MM.1S (cell line): ENCODE measurements around the gene SNX5.

Experiments
- DNase-seq: peaks from one replicate; pipeline ENCODE4 v3.0.0-alpha.2; 2015
- H2AFZ ChIP-seq: fragments of 300-600 bp; sonication (generic); 2 replicates; pipeline ENCODE4 v1.6.0; 2016; ENCODE audit warnings: antibody characterized with exemption, low read length
- H3F3A ChIP-seq: fragments of 300-600 bp; sonication (generic); 2 replicates; pipeline ENCODE4 v1.6.1; 2016; ENCODE audit warnings: mild to moderate bottlenecking, antibody characterized with exemption, low read length, moderate library complexity, mixed read lengths; ENCODE audit not compliant: insufficient read depth
- H3K27ac ChIP-seq: fragments of 300-600 bp; sonication (generic); 2 replicates; pipeline ENCODE4 v1.5.1; 2016; ENCODE audit warnings: mild to moderate bottlenecking, low read length
- H3K27me3 ChIP-seq: fragments of 300-600 bp; sonication (generic); replicated peaks from 2 replicates; pipeline ENCODE4 v1.6.0; 2016; ENCODE audit warnings: low read length; ENCODE audit not compliant: insufficient read depth
- H3K36me3 ChIP-seq: fragments of 300-600 bp; sonication (generic); replicated peaks from 2 replicates; pipeline ENCODE4 v1.6.1; 2016; ENCODE audit warnings: mild to moderate bottlenecking, low read length, mixed read lengths; ENCODE audit not compliant: insufficient read depth
- H3K4me1 ChIP-seq: fragments of 300-600 bp; sonication (generic); 2 replicates; pipeline ENCODE4 v1.6.1; 2016; ENCODE audit warnings: low read length, mixed read lengths
- H3K4me2 ChIP-seq: fragments of 300-600 bp; sonication (generic); 2 replicates; pipeline ENCODE4 v1.6.0; 2016; ENCODE audit warnings: low read depth, low read length
- H3K4me3 ChIP-seq: fragments of 300-600 bp; sonication (generic); 2 replicates; pipeline ENCODE4 v1.5.1; 2016; ENCODE audit warnings: low read length, mixed read lengths
- H3K79me2 ChIP-seq: fragments of 300-600 bp; sonication (generic); 2 replicates; pipeline ENCODE4 v1.6.1; 2016; ENCODE audit warnings: mixed run types, low read length, mixed read lengths
- H3K9ac ChIP-seq: fragments of 300-600 bp; sonication (generic); 2 replicates; pipeline ENCODE4 v1.6.1; 2016; ENCODE audit warnings: low read length, mixed read lengths
- H3K9me2 ChIP-seq: fragments of 300-600 bp; sonication (generic); replicated peaks from 2 replicates; pipeline ENCODE4 v1.6.1; 2016; ENCODE audit warnings: mild to moderate bottlenecking, low read length, mixed read lengths; ENCODE audit not compliant: insufficient read depth
- H3K9me3 ChIP-seq: fragments of 300-600 bp; sonication (generic); replicated peaks from 2 replicates; pipeline ENCODE4 v1.6.1; 2016; ENCODE audit warnings: mild to moderate bottlenecking, low read length, mixed read lengths; ENCODE audit not compliant: insufficient read depth
- H4K20me1 ChIP-seq: fragments of 300-600 bp; sonication (generic); 2 replicates; pipeline ENCODE4 v1.6.1; 2016; ENCODE audit warnings: mild to moderate bottlenecking, low read length, moderate library complexity, mixed read lengths; ENCODE audit not compliant: insufficient read depth
- CTCF ChIP-seq: fragments of 300-600 bp; sonication (generic); IDR thresholded peaks from 2 replicates; pipeline ENCODE4 v1.5.1; 2016; ENCODE audit warnings: antibody characterized with exemption, low read length, mixed read lengths
- EZH2 ChIP-seq: fragments of 300-600 bp; sonication (generic); optimal IDR thresholded peaks from 2 replicates; pipeline ENCODE3; 2017; ENCODE audit warnings: low read depth, mild to moderate bottlenecking, antibody characterized with exemption, low read length, mixed read lengths
- EZH2phosphoT487 ChIP-seq: fragments of 300-600 bp; sonication (generic); IDR thresholded peaks from 2 replicates; pipeline ENCODE4 v1.6.1; 2018; ENCODE audit warnings: antibody characterized with exemption, low read length

The SNX5 gene

GRCh38 chr20:17965042-17965697, 3.4 kb downstream of the SNX5 start:
- Histone ChIP-seq H3K9me3 (no peaks in the 10 kb centered on the region), H3K9me2 (no peaks in the 10 kb centered on the region), H3K9ac (peak overlapping the region; percentile 99; the same call in 1 of the 2 replicates), H3K4me2 (peak overlapping the region; percentile 99), H3K36me3 (peaks cover 17% of the 10 kb centered on the region; the same call in 1 of the 2 replicates), H2AFZ (no peak overlapping the region), H4K20me1 (peaks cover 56% of the 10 kb centered on the region), H3K79me2 (peaks cover 94% of the 10 kb centered on the region), H3K4me1 (peaks cover 51% of the 10 kb centered on the region), H3F3A (peaks cover 65% of the 10 kb centered on the region), H3K27me3 (no peaks in the 10 kb centered on the region), H3K27ac (peak overlapping the region; percentile 99; the same call in 1 of the 2 replicates), H3K4me3 (peak overlapping the region; percentile 97)
- TF ChIP-seq EZH2 (no peak), CTCF (no peak), EZH2phosphoT487 (no peak)
- no peak for DNase-seq

GRCh38 chr20:17964632-17965031, 4.0 kb downstream of the SNX5 start:
- H3K4me2 ChIP-seq, result peak overlapping the region; percentile 99

GRCh38 chr20:17964073-17964472, 4.5 kb downstream of the SNX5 start:
- TF ChIP-seq EZH2, result no peak
- Histone ChIP-seq H3K9me3 (no peaks in the 10 kb centered on the region), H2AFZ (no peak overlapping the region), H4K20me1 (peaks cover 67% of the 10 kb centered on the region), H3K27ac (no peak overlapping the region), H3K27me3 (no peaks in the 10 kb centered on the region), H3K4me2 (peak overlapping the region; percentile 99; the same call in 1 of the 2 replicates), H3K4me3 (no peak overlapping the region), H3K9ac (no peak overlapping the region), H3F3A (peaks cover 59% of the 10 kb centered on the region), H3K79me2 (peaks cover 94% of the 10 kb centered on the region), H3K9me2 (no peaks in the 10 kb centered on the region), H3K36me3 (peaks cover 17% of the 10 kb centered on the region; the same call in 1 of the 2 replicates), H3K4me1 (peaks cover 60% of the 10 kb centered on the region)
- DNase-seq, result no peak

More at GRCh38 chr20:17964632-17965031, 4.0 kb downstream of the SNX5 start:
- peak overlapping the region; percentile 97; the same call in 1 of the 2 replicates for H3K4me3 ChIP-seq
- TF ChIP-seq EZH2phosphoT487, result no peak
- no peak for TF ChIP-seq CTCF
- no peak for TF ChIP-seq EZH2
- H3K9me3 ChIP-seq, result no peaks in the 10 kb centered on the region
- no peaks in the 10 kb centered on the region for H3K27me3 ChIP-seq
- H3K79me2 ChIP-seq, result peaks cover 94% of the 10 kb centered on the region
- peaks cover 60% of the 10 kb centered on the region for H3F3A ChIP-seq
- peaks cover 61% of the 10 kb centered on the region for H4K20me1 ChIP-seq
- H3K27ac ChIP-seq, result peak overlapping the region; percentile 3; the same call in 1 of the 2 replicates
- DNase-seq, result no peak
- H3K9me2 ChIP-seq, result no peaks in the 10 kb centered on the region
- H3K9ac ChIP-seq, result peak overlapping the region; percentile 99; the same call in 1 of the 2 replicates
- H3K4me1 ChIP-seq, result peaks cover 55% of the 10 kb centered on the region
- no peak overlapping the region for H2AFZ ChIP-seq
- peaks cover 17% of the 10 kb centered on the region; the same call in 1 of the 2 replicates for H3K36me3 ChIP-seq
